CD8-positive, alpha-beta memory T cell (primary cell): ENCODE measurements around the gene PFN1. TPM values are rescaled to one million over a fixed set of nuclear protein-coding genes. Genes with fewer than 3 reads are reported as not detected.

Experiments
- CTCF ChIA-PET: fragments of 350-600 bp; sonication (Branson Sonifier 250); formaldehyde crosslinking; loops from one replicate; lab custom pipeline; 2021; ENCODE audit warnings: antibody characterized with exemption; lab: Charles Lee
- POLR2A ChIA-PET: fragments of 350-600 bp; sonication (Branson Sonifier 250); formaldehyde crosslinking; loops from one replicate; lab custom pipeline; 2021; ENCODE audit warnings: antibody characterized with exemption; lab: Charles Lee
- DNase-seq, 5 donors: peaks; one replicate each; pipeline versions ENCODE4 v3.0.0 to v3.0.0-alpha.2; 2020 to 2022; ENCODE audit warnings: mixed read lengths in 1 of 5
- H3K27ac ChIP-seq: one replicate; pipeline ENCODE4 v1.7.0; 2013; ENCODE audit warnings: low read depth, mild to moderate bottlenecking, low read length, moderate library complexity
- H3K27me3 ChIP-seq: 2 replicates; pipeline ENCODE4 v1.7.0; 2013; ENCODE audit warnings: low read length, mild to moderate bottlenecking; ENCODE audit not compliant: insufficient read depth, poor library complexity, severe bottlenecking
- H3K36me3 ChIP-seq: 2 replicates; pipeline ENCODE4 v1.7.0; 2013; ENCODE audit warnings: mild to moderate bottlenecking, low read length, moderate library complexity; ENCODE audit not compliant: insufficient read depth
- H3K4me1 ChIP-seq: 2 replicates; pipeline ENCODE4 v1.7.0; 2013; ENCODE audit warnings: mild to moderate bottlenecking, low read length, moderate library complexity; ENCODE audit not compliant: insufficient read depth
- H3K4me3 ChIP-seq: 2 replicates; pipeline ENCODE4 v1.7.0; 2013; ENCODE audit warnings: mild to moderate bottlenecking, low read length
- H3K9me3 ChIP-seq: 2 replicates; pipeline ENCODE4 v1.7.0; 2013; ENCODE audit warnings: mild to moderate bottlenecking, low read length
- H3K27ac Mint-ChIP-seq, 8 donors: one replicate each; pipeline ENCODE4 v1.8.0; 2020 to 2021; ENCODE audit warnings: mixed read lengths in 8 of 8, mild to moderate bottlenecking in 6 of 8, inconsistent platforms in 3 of 8, moderate library complexity in 3 of 8
- H3K27me3 Mint-ChIP-seq, 2 donors: one replicate each; pipeline ENCODE4 v1.8.0; 2020 to 2021; ENCODE audit warnings: mixed read lengths in 2 of 2, mild to moderate bottlenecking in 1 of 2, moderate library complexity in 1 of 2
- H3K36me3 Mint-ChIP-seq, 3 donors: one replicate each; pipeline ENCODE4 v1.8.0; 2020 to 2021; ENCODE audit warnings: mixed read lengths in 3 of 3, inconsistent platforms in 1 of 3, mild to moderate bottlenecking in 1 of 3
- H3K4me1 Mint-ChIP-seq, 3 donors: one replicate each; pipeline ENCODE4 v1.8.0; 2020 to 2021; ENCODE audit warnings: mixed read lengths in 3 of 3, inconsistent platforms in 1 of 3, mild to moderate bottlenecking in 1 of 3
- H3K4me3 Mint-ChIP-seq, 7 donors: one replicate each; pipeline ENCODE4 v1.8.0; 2020 to 2021; ENCODE audit warnings: mixed read lengths in 7 of 7, mild to moderate bottlenecking in 6 of 7, moderate library complexity in 4 of 7, inconsistent platforms in 2 of 7
- H3K9me3 Mint-ChIP-seq, 5 donors: one replicate each; pipeline ENCODE4 v1.8.0; 2020 to 2022; ENCODE audit warnings: mixed read lengths in 5 of 5, mild to moderate bottlenecking in 3 of 5, moderate library complexity in 2 of 5, inconsistent platforms in 1 of 5
- polyA plus RNA-seq: library from polyadenylated mRNA; unstranded; fragments of 300-500 nt; fragmentation: Illumina TruSeq; gene quantifications from one replicate; pipeline ENCODE4 v1.2.3, GENCODE V29; 2021
- total RNA-seq, 2 experiments: library from RNA; stranded (reverse); gene quantifications; one replicate each; pipeline ENCODE4 v1.2.3, GENCODE V29; 2021

PFN1 gene
- total and polyA plus RNA-seq, 3 experiments from 2014 or later, result 1,826 to 2,601 (median 1,841) TPM

DNA sequence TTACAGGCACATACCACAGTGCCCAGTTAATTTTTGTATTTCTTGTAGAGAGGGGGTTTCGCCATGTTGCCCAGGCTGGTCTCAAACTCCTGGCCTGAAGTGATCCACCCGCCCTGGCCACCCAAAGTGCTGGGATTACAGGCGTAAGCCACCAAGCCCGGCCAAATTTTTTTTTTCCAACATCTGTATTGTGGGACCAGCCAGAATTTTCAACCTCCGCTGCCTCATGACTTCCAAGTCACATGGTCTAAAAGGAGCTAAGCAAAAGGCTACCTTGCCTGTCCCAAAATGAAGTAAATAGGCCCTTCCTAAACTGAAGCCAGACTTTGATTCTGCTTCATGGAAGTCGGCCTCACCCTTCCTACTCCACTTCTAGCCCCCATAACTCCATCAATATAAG, 23.5 kb upstream of the PFN1 start:
- Histone ChIP-seq H3K4me1 (peaks cover 12% of the 10 kb centered on the region), H3K27ac (no peak overlapping the region), H3K27me3 (no peaks in the 10 kb centered on the region), H3K36me3 (peaks cover 21% of the 10 kb centered on the region), H3K9me3 (no peaks in the 10 kb centered on the region), H3K4me3 (no peak overlapping the region)
- H3K4me1 Mint-ChIP-seq, result peaks cover 4 to 10% (median 8%) of the 10 kb centered on the region in 3 donors
- POLR2A ChIA-PET, result interaction anchor here (0.7 kb wide), 1 partner anchor 21 kb away, joined by 3 read pairs; the partner anchor contains the start of gene ENO3
- CTCF ChIA-PET, result interaction anchor here (1.3 to 1.9 kb wide), 3 partner anchors 9 to 91 kb away, joined by 3 to 13 read pairs (median 4); no protein-coding TSS in a partner anchor
- no peak overlapping the region for H3K4me3 Mint-ChIP-seq
- no peak for DNase-seq
- peak overlapping the region in 3 of 8 donors; percentile 18 to 71 (median 57) for H3K27ac Mint-ChIP-seq
- peaks cover 0 to 65% (median 11%) of the 10 kb centered on the region in 3 donors for H3K36me3 Mint-ChIP-seq
- no peaks in the 10 kb centered on the region for H3K27me3 Mint-ChIP-seq
- H3K9me3 Mint-ChIP-seq, result no peaks in the 10 kb centered on the region

DNA sequence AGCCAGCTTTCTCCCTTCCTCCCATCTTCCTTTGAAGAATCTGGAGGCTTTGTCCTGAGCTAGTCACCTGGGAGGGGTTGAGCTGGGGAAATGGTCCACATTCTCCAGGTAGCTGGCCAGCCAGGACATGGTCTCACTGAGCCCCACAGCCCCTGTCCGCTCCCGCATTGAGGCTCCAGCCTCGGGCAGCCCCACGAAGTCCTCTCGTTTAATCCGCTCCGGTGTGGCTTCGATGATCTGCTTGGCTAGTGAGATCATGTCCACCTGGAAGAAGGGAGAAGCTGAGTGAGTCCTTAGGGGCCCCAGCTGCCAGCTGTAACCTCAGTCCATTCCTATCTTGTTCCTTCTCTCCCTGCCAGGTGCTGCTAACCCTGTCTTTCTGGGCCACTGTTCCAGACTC, 21.9 kb upstream of the PFN1 start:
- no peaks in the 10 kb centered on the region for H3K9me3 ChIP-seq
- ChIA-PET CTCF (interaction anchor here (0.8 to 5.1 kb wide), 8 partner anchors 10 to 260 kb away, joined by 3 to 34 read pairs (median 4); partner anchors contain the start of genes ARRB2, CHRNE, RNF167 and SLC25A11), POLR2A (no interaction called here)
- Mint-ChIP-seq H3K4me3 (peak overlapping the region in 3 of 7 donors; percentile 48 to 63 (median 48)), H3K27ac (peak overlapping the region in 6 of 8 donors; percentile 22 to 94 (median 76)), H3K36me3 (peaks cover 0 to 62% (median 10%) of the 10 kb centered on the region in 3 donors), H3K9me3 (no peaks in the 10 kb centered on the region), H3K27me3 (no peaks in the 10 kb centered on the region), H3K4me1 (peaks cover 14 to 18% (median 17%) of the 10 kb centered on the region in 3 donors)
- no peak overlapping the region for H3K27ac ChIP-seq
- DNase-seq, result no peak
- H3K4me3 ChIP-seq, result no peak overlapping the region
- peaks cover 20% of the 10 kb centered on the region for H3K4me1 ChIP-seq
- H3K36me3 ChIP-seq, result peaks cover 19% of the 10 kb centered on the region
- H3K27me3 ChIP-seq, result no peaks in the 10 kb centered on the region

DNA sequence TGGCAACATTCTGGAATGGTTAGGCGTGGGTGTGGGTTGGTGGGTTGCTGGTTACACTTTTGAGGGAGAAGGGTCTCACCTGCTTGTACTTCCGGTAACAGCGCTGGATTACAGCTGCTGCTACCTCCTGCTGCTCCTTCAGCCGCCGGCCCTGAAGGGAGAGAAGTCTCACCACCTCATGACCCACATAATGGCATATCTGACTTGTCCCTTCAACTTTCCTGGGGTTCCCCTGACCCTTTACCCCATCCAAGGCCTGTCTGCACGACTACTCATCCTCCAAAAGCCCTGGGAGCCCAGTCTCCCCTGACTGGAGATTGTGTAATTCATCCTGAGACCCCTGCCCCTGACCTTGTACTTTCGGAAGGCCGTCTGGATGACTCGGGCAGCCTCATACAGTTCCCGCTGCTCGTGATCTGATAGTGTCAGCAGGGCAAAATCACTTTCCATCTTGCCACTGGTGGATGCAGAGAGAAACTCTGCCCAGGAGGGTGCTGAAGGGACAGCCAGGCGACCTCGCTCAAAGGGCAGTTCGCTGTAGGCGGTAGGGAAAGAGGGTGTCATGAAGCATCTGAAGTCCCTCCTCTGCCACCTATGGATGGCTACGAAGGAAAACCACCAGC, 21.3 kb upstream of the PFN1 start:
- Histone ChIP-seq H3K36me3 (peaks cover 19% of the 10 kb centered on the region), H3K9me3 (no peaks in the 10 kb centered on the region), H3K27me3 (no peaks in the 10 kb centered on the region), H3K4me1 (peaks cover 20% of the 10 kb centered on the region), H3K27ac (peak overlapping the region; percentile 0), H3K4me3 (no peak overlapping the region)
- Mint-ChIP-seq H3K9me3 (no peaks in the 10 kb centered on the region), H3K4me1 (peaks cover 16 to 20% (median 17%) of the 10 kb centered on the region in 3 donors), H3K4me3 (no peak overlapping the region), H3K27me3 (no peaks in the 10 kb centered on the region), H3K27ac (peak overlapping the region in 4 of 8 donors; percentile 30 to 93 (median 78)), H3K36me3 (peaks cover 0 to 57% (median 6%) of the 10 kb centered on the region in 3 donors)
- ChIA-PET CTCF (interaction anchor here (0.6 to 5.1 kb wide), 8 partner anchors 11 to 403 kb away, joined by 3 to 34 read pairs (median 10); partner anchors contain the start of genes CAMTA2, CHRNE, ENO3 and PFN1), POLR2A (interaction anchor here (3.4 to 5.2 kb wide), 2 partner anchors 19 to 28 kb away, joined by 18 to 187 read pairs; partner anchors contain the start of genes ENO3, INCA1, KIF1C and PFN1)
- no peak for DNase-seq

DNA sequence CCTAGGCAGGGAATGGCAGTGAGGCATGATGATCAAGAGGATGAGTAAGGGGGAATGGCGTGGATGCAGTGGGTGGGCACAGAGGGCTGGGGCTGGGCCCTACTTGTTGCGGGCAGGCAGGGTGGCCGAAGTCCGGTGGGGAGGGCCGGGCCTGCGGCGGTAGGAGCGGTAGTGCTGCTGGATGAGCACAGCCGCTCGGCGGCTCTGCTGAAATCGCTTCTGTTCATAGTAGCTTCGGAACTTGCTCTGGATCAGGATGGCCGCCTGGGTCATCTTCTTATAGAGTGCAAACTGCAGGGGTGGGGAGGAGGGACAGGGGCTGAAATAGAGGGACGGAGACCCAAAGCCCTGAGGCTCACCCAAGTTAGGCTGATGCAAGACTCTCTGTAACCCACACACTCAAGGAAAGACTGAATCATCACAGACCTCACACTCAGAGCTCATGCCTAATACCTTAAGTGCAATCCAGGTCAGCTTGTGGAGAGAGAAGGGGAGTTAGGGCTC, 20.8 kb upstream of the PFN1 start:
- H3K4me3 Mint-ChIP-seq, result no peak overlapping the region
- H3K27ac ChIP-seq, result peak overlapping the region; percentile 59
- no peaks in the 10 kb centered on the region for H3K27me3 ChIP-seq
- no peak for DNase-seq
- no peaks in the 10 kb centered on the region for H3K9me3 ChIP-seq
- peaks cover 16 to 20% (median 17%) of the 10 kb centered on the region in 3 donors for H3K4me1 Mint-ChIP-seq
- ChIA-PET POLR2A (interaction anchor here (0.7 to 5.2 kb wide), 5 partner anchors 18 to 37 kb away, joined by 3 to 187 read pairs (median 3); partner anchors contain the start of genes ENO3, GP1BA, INCA1 and KIF1C), CTCF (interaction anchor here (0.6 to 5.1 kb wide), 7 partner anchors 19 to 402 kb away, joined by 3 to 34 read pairs (median 9); partner anchors contain the start of genes CAMTA2, CHRNE, ENO3 and PFN1)
- H3K9me3 Mint-ChIP-seq, result no peaks in the 10 kb centered on the region
- H3K27me3 Mint-ChIP-seq, result no peaks in the 10 kb centered on the region
- peak overlapping the region in 4 of 8 donors; percentile 78 to 93 (median 82) for H3K27ac Mint-ChIP-seq
- H3K4me1 ChIP-seq, result peaks cover 20% of the 10 kb centered on the region
- peaks cover 0 to 52% (median 6%) of the 10 kb centered on the region in 3 donors for H3K36me3 Mint-ChIP-seq
- H3K4me3 ChIP-seq, result no peak overlapping the region
- peaks cover 18% of the 10 kb centered on the region for H3K36me3 ChIP-seq

DNA sequence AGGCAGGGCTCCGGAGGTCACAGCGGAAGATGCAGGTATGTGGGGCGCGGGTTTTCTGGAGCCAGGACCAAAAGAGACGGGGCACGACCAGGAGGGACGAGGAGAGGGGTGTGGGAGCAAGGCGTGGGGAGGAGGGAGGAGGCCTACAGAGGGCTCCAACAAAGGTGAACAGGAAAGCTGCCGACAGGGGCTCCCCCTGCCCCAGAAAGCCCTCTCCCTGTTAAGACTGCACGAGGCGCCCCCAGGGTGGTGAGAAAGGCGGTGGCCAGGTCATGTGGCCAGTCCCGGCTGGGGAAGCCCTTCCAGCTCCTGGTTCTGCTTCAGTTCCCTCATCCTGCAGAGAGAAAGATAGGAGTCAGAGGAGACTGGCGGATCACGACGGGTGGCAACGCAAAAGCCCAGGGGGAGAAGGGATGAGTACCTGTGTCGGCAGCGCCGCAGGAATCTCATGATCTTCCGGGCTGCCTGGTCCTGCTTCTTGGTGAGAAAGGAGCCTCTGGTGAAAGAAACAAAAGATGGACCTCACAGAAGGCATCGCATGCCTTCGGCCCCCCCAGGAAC, 20.2 kb upstream of the PFN1 start:
- H3K27ac ChIP-seq, result peak overlapping the region; percentile 59
- no peaks in the 10 kb centered on the region for H3K9me3 Mint-ChIP-seq
- no peak for DNase-seq
- H3K36me3 Mint-ChIP-seq, result peaks cover 0 to 48% (median 3%) of the 10 kb centered on the region in 3 donors
- POLR2A ChIA-PET, result interaction anchor here (0.7 to 5.2 kb wide), 7 partner anchors 18 to 69 kb away, joined by 3 to 187 read pairs (median 18); partner anchors contain the start of genes C17orf107, ENO3, GP1BA and INCA1
- no peaks in the 10 kb centered on the region for H3K27me3 Mint-ChIP-seq
- peak overlapping the region; percentile 100 for H3K4me3 ChIP-seq
- H3K4me1 Mint-ChIP-seq, result peaks cover 16 to 20% (median 17%) of the 10 kb centered on the region in 3 donors
- no peaks in the 10 kb centered on the region for H3K27me3 ChIP-seq
- H3K36me3 ChIP-seq, result peaks cover 12% of the 10 kb centered on the region
- CTCF ChIA-PET, result interaction anchor here (0.6 to 5.1 kb wide), 13 partner anchors 12 to 401 kb away, joined by 3 to 34 read pairs (median 9); partner anchors contain the start of genes CAMTA2, ENO3, PFN1 and RNF167
- H3K4me3 Mint-ChIP-seq, result no peak overlapping the region
- H3K4me1 ChIP-seq, result peaks cover 20% of the 10 kb centered on the region
- peak overlapping the region in 4 of 8 donors; percentile 78 to 93 (median 82) for H3K27ac Mint-ChIP-seq
- H3K9me3 ChIP-seq, result no peaks in the 10 kb centered on the region

DNA sequence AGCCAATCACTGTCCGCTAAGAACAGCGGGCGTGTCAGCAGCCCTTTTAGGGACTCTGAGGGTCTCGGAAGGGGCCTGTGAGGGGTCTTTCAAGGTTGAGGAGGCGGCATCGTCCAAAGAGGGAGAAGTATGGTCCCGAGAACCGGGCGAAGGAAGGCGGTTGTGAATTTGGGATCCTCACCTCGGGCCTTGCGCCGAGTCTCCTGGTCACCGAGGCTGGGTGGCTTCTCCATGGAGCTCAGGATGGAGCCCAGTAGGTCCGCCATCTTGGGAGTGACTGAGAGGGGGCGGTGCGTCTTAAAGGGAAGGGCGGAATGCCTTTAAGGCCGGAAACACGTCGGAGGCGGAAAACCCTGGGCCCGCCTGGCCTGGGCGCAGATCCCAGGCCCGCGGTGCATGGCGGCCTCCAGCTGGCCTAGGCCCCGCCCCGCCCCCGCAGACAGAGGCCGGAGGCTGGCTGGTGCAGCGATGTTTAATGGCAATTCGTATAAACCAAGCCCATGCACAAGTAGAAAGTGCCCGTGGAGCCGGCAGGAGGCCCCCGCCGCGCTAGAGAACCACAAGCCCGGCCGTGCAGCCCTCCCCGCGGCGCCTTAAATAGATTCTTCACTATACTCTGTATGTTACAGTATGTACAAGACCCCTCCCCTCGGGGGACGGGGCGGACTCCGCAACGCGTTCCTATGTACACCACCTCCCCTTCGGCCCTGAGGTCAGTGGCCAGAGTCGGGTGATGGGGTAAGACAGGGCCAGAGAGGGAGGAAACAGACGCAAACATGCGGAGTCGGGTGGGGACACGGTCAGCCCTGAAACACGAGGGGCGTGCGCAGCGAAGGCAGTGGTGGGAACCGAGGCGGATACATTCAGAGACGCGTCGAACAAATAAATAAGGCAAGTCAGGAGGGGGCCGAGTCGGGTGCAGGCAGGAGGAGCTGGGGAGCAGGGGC, 19.5 kb upstream of the PFN1 start, which contains the start of gene SPAG7:
Gene SPAG7 (minus strand): TSS at position 279 of the 947 bp plus-strand sequence. CDS start 13 bp downstream, at position 266.
- Histone ChIP-seq H3K9me3 (no peaks in the 10 kb centered on the region), H3K4me1 (peaks cover 20% of the 10 kb centered on the region), H3K36me3 (peaks cover 7% of the 10 kb centered on the region), H3K27me3 (no peaks in the 10 kb centered on the region), H3K27ac (peak within 1 kb of the TSS; percentile 76), H3K4me3 (peak within 1 kb of the TSS; percentile 100)
- ChIA-PET CTCF (interaction anchor here (1.0 to 5.1 kb wide), 24 partner anchors 12 to 264 kb away, joined by 3 to 34 read pairs (median 6); partner anchors contain the start of genes C17orf107, CAMTA2, CHRNE and ENO3), POLR2A (interaction anchor here (0.7 to 5.2 kb wide), 17 partner anchors 10 to 824 kb away, joined by 3 to 187 read pairs (median 6); partner anchors contain the start of genes C17orf107, CAMTA2, CYB5D2 and ENO3)
- Mint-ChIP-seq H3K27me3 (no peaks in the 10 kb centered on the region), H3K36me3 (peaks cover 0 to 42% (median 3%) of the 10 kb centered on the region in 3 donors), H3K9me3 (no peaks in the 10 kb centered on the region), H3K27ac (peak within 1 kb of the TSS in 4 of 8 donors; percentile 8 to 93 (median 82)), H3K4me3 (no peak within 1 kb of the TSS), H3K4me1 (peaks cover 16 to 20% (median 20%) of the 10 kb centered on the region in 3 donors)
- DNase-seq, result peak; percentile 89 to 98 (median 95)
